WERI-Rb-1 (cell line): Measurements from ENCODE around the gene SCML1.

Experiments
- DNase-seq: peaks from one replicate; pipeline ENCODE4 v3.0.0-alpha.2; 2020
- H3K27ac ChIP-seq: fragments of 250-450 bp; sonication (Bioruptor Pico); 2 replicates; pipeline ENCODE4 v1.5.1; 2020; ENCODE audit warnings: mild to moderate bottlenecking, moderate library complexity
- H3K27me3 ChIP-seq: fragments of 250-450 bp; sonication (Bioruptor Pico); 2 replicates; pipeline ENCODE4 v1.5.1; 2021; ENCODE audit warnings: mild to moderate bottlenecking, low read depth, moderate library complexity; ENCODE audit not compliant: insufficient read depth, severe bottlenecking
- H3K36me3 ChIP-seq: fragments of 250-450 bp; sonication (Bioruptor Pico); 2 replicates; pipeline ENCODE4 v1.5.1; 2020; ENCODE audit warnings: mild to moderate bottlenecking, moderate library complexity
- H3K4me3 ChIP-seq: 2 replicates; pipeline ENCODE4 v1.5.1; 2011; ENCODE audit warnings: low read depth, mild to moderate bottlenecking, control low read depth, low read length
- H3K9me3 ChIP-seq: fragments of 250-450 bp; sonication (Bioruptor Pico); 2 replicates; pipeline ENCODE4 v1.5.1; 2021; ENCODE audit warnings: mild to moderate bottlenecking, moderate library complexity; ENCODE audit not compliant: severe bottlenecking
- CTCF ChIP-seq: IDR thresholded peaks from 2 replicates; pipeline ENCODE4 v1.5.1; 2011; ENCODE audit warnings: low read depth, mild to moderate bottlenecking, control low read depth, inconsistent platforms, low read length

SCML1 gene

GRCh38 chrX:17732138-17732783 lies 5.0 kb upstream of the SCML1 start:
- Histone ChIP-seq H3K27ac (no peak overlapping the region), H3K27me3 (peaks cover 3% of the 10 kb centered on the region), H3K36me3 (no peaks in the 10 kb centered on the region), H3K9me3 (no peaks in the 10 kb centered on the region), H3K4me3 (no peak overlapping the region)
- no peak for DNase-seq
- no peak for TF ChIP-seq CTCF

- Histone ChIP-seq H3K27ac (no peak overlapping the region), H3K4me3 (no peak overlapping the region), H3K27me3 (peaks cover 8% of the 10 kb centered on the region), H3K36me3 (no peaks in the 10 kb centered on the region), H3K9me3 (no peaks in the 10 kb centered on the region)
- TF ChIP-seq CTCF, result no peak
- no peak for DNase-seq
These were observed 1.9 kb upstream of the SCML1 start for GRCh38 chrX:17735406-17735805.

GRCh38 chrX:17736478-17736855 lies 826 bp upstream of the SCML1 start:
- peak overlapping the region; percentile 48 for H3K4me3 ChIP-seq
- no peak for TF ChIP-seq CTCF
- H3K27ac ChIP-seq, result peak overlapping the region; percentile 59
- H3K36me3 ChIP-seq, result no peaks in the 10 kb centered on the region
- DNase-seq, result no peak
- H3K27me3 ChIP-seq, result peaks cover 7% of the 10 kb centered on the region
- H3K9me3 ChIP-seq, result no peaks in the 10 kb centered on the region

- no peak for DNase-seq
- TF ChIP-seq CTCF, result no peak
- H3K27me3 ChIP-seq, result peaks cover 9% of the 10 kb centered on the region
- H3K27ac ChIP-seq, result peak overlapping the region; percentile 70
- no peaks in the 10 kb centered on the region for H3K36me3 ChIP-seq
- peak overlapping the region; percentile 78 for H3K4me3 ChIP-seq
- H3K9me3 ChIP-seq, result no peaks in the 10 kb centered on the region
These were observed 355 bp downstream of the SCML1 start for GRCh38 chrX:17737710-17737985.

GRCh38 chrX:17737986-17738713 lies 857 bp downstream of the SCML1 start:
- Histone ChIP-seq H3K36me3 (no peaks in the 10 kb centered on the region), H3K27me3 (peaks cover 12% of the 10 kb centered on the region), H3K4me3 (peak overlapping the region; percentile 78), H3K9me3 (no peaks in the 10 kb centered on the region), H3K27ac (peak overlapping the region; percentile 70)
- DNase-seq, result peak; percentile 56
- TF ChIP-seq CTCF, result no peak
